ENCODE measurements around the gene GM2A.
"Not testable (repeated sequence)": the region's sequence is repeated elsewhere in the genome, so short reads cannot be mapped to it uniquely, and the experiment has no call there.

The GM2A gene

GRCh38 chr5:151228986-151229385 is 24.0 kb upstream of the GM2A start:
- no peak for DNase-seq

- DNase-seq, result no peak
These were observed 22.8 kb upstream of the GM2A start for GRCh38 chr5:151230048-151230680.

GRCh38 chr5:151231359-151231758 is 21.6 kb upstream of the GM2A start:
- DNase-seq, result no peak

GRCh38 chr5:151233616-151234085 is 19.3 kb upstream of the GM2A start:
- no peak for DNase-seq

- no peak for DNase-seq
These were observed 18.3 kb upstream of the GM2A start for GRCh38 chr5:151234476-151235238.

- not testable (repeated sequence) for DNase-seq
These were observed 17.8 kb upstream of the GM2A start for GRCh38 chr5:151235239-151235571.

- DNase-seq, result no peak
These were observed 16.1 kb upstream of the GM2A start for GRCh38 chr5:151236888-151237287.

GRCh38 chr5:151237685-151238084 is 15.3 kb upstream of the GM2A start:
- no peak for DNase-seq

GRCh38 chr5:151238303-151238741 is 14.7 kb upstream of the GM2A start:
- no peak for DNase-seq

- DNase-seq, result peak; percentile 62
These were observed 13.6 kb upstream of the GM2A start for GRCh38 chr5:151239237-151239861.

GRCh38 chr5:151240268-151240835 is 12.6 kb upstream of the GM2A start:
- not testable (repeated sequence) for DNase-seq

GRCh38 chr5:151240924-151241635 is 11.9 kb upstream of the GM2A start:
- no peak for DNase-seq

- DNase-seq, result no peak
These were observed 9.9 kb upstream of the GM2A start for GRCh38 chr5:151243127-151243526.

GRCh38 chr5:151243564-151243963 is 9.4 kb upstream of the GM2A start:
- no peak for DNase-seq

GRCh38 chr5:151244206-151244605 is 8.8 kb upstream of the GM2A start:
- no peak for DNase-seq

GRCh38 chr5:151245680-151246219 is 7.2 kb upstream of the GM2A start:
- DNase-seq, result no peak

- DNase-seq, result no peak
These were observed 4.3 kb upstream of the GM2A start for GRCh38 chr5:151248651-151249050.

GRCh38 chr5:151249281-151249680 is 3.7 kb upstream of the GM2A start:
- DNase-seq, result no peak

GRCh38 chr5:151250346-151251000 is 2.5 kb upstream of the GM2A start:
- no peak for DNase-seq

GRCh38 chr5:151251001-151251551 is 1.9 kb upstream of the GM2A start:
- peak; percentile 58 for DNase-seq

GRCh38 chr5:151251621-151252020 is 1.4 kb upstream of the GM2A start:
- no peak for DNase-seq

GRCh38 chr5:151253605-151253950 is 593 bp downstream of the GM2A start:
- DNase-seq, result no peak
